Liver (tissue), 3 donors: ENCODE results near the gene LAMB4.

Source experiments
- FOXA1 ChIP-seq: IDR thresholded peaks from 2 replicates; pipeline ENCODE4 v1.6.1; 2016; ENCODE audit warnings: antibody characterized with exemption
- HNF4A ChIP-seq, 2 donors: conservative IDR thresholded peaks; 2 replicates each; pipeline ENCODE4 v1.6.1; 2016; ENCODE audit warnings: antibody characterized with exemption in 2 of 2, mild to moderate bottlenecking in 2 of 2
- HNF4G ChIP-seq: IDR thresholded peaks from 2 replicates; pipeline ENCODE4 v1.6.1; 2016; ENCODE audit warnings: antibody characterized with exemption
- RAD21 ChIP-seq, 2 donors: IDR thresholded peaks; 2 replicates each; pipeline ENCODE4 v1.6.1; 2016; ENCODE audit warnings: antibody characterized with exemption in 2 of 2, mild to moderate bottlenecking in 2 of 2
- TAF1 ChIP-seq: conservative IDR thresholded peaks from 2 replicates; pipeline ENCODE4 v1.6.1; 2016; ENCODE audit warnings: antibody characterized with exemption, mild to moderate bottlenecking
- YY1 ChIP-seq: IDR thresholded peaks from 2 replicates; pipeline ENCODE4 v1.6.1; 2016; ENCODE audit warnings: antibody characterized with exemption, mild to moderate bottlenecking
- TF ChIP-seq, protein P1 (sequence below): fragments of 150-350 bp; IDR thresholded peaks from 2 replicates; pipeline ENCODE4 v1.5.1; 2017; ENCODE audit warnings: improper control_type of control experiment, low read depth, low read length; ENCODE audit not compliant: missing input control
- TF ChIP-seq, protein P2 (sequence below): IDR thresholded peaks from 2 replicates; pipeline ENCODE4 v1.6.1; 2016; ENCODE audit warnings: antibody characterized with exemption, mild to moderate bottlenecking
- donor health status: healthy.
- donor health status: healthy.

DNA sequence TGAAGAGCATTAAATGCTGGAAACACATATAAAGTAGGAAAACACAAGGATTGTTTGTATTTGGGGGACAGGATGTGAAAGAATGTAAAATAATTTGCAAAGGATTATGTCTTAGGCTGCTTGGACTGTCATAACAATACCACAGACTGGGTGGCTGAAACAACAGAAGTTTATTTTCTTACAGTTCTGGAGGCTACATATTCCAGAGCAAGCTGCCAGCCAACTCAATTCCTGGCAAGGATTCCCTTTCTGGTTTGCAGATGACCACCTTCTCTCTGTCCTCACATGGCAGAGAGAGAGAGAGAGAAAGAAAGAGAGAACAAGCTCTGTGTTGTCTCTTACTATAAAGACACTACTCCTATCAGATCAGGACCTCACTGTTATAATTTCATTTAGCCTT, 8.8 kb upstream of the LAMB4 start:
- TF ChIP-seq FOXA1 (no peak), RAD21 (IDR thresholded peaks at IDR 0.05) (no peak), TAF1 (no peak), YY1 (no peak), HNF4A (conservative IDR thresholded peaks at IDR 0.05) (no peak), HNF4G (no peak)
- TF ChIP-seq, protein P1, sequence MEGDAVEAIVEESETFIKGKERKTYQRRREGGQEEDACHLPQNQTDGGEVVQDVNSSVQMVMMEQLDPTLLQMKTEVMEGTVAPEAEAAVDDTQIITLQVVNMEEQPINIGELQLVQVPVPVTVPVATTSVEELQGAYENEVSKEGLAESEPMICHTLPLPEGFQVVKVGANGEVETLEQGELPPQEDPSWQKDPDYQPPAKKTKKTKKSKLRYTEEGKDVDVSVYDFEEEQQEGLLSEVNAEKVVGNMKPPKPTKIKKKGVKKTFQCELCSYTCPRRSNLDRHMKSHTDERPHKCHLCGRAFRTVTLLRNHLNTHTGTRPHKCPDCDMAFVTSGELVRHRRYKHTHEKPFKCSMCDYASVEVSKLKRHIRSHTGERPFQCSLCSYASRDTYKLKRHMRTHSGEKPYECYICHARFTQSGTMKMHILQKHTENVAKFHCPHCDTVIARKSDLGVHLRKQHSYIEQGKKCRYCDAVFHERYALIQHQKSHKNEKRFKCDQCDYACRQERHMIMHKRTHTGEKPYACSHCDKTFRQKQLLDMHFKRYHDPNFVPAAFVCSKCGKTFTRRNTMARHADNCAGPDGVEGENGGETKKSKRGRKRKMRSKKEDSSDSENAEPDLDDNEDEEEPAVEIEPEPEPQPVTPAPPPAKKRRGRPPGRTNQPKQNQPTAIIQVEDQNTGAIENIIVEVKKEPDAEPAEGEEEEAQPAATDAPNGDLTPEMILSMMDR, result no peak
- TF ChIP-seq, protein P2, sequence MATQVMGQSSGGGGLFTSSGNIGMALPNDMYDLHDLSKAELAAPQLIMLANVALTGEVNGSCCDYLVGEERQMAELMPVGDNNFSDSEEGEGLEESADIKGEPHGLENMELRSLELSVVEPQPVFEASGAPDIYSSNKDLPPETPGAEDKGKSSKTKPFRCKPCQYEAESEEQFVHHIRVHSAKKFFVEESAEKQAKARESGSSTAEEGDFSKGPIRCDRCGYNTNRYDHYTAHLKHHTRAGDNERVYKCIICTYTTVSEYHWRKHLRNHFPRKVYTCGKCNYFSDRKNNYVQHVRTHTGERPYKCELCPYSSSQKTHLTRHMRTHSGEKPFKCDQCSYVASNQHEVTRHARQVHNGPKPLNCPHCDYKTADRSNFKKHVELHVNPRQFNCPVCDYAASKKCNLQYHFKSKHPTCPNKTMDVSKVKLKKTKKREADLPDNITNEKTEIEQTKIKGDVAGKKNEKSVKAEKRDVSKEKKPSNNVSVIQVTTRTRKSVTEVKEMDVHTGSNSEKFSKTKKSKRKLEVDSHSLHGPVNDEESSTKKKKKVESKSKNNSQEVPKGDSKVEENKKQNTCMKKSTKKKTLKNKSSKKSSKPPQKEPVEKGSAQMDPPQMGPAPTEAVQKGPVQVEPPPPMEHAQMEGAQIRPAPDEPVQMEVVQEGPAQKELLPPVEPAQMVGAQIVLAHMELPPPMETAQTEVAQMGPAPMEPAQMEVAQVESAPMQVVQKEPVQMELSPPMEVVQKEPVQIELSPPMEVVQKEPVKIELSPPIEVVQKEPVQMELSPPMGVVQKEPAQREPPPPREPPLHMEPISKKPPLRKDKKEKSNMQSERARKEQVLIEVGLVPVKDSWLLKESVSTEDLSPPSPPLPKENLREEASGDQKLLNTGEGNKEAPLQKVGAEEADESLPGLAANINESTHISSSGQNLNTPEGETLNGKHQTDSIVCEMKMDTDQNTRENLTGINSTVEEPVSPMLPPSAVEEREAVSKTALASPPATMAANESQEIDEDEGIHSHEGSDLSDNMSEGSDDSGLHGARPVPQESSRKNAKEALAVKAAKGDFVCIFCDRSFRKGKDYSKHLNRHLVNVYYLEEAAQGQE, result no peak
